Aorta (tissue), 5 donors: ENCODE data around the gene SPATA21. TPM values are rescaled to one million over a fixed set of nuclear protein-coding genes. Genes with fewer than 3 reads are reported as not detected.

Source experiments
- ATAC-seq: fragments of 200-7000 bp; cut with Tn5 transposase; one replicate; pipeline ENCODE4 v1.9.1; 2022; ENCODE audit warnings: moderate library complexity; ENCODE audit not compliant: low FRiP score
- DNase-seq, 2 donors: peaks; one replicate each; pipeline ENCODE4 v3.0.0-alpha.2; 2020
- H3K27ac ChIP-seq, 2 donors: one replicate each; pipeline ENCODE4 v1.5.1; 2013; ENCODE audit warnings: low read length in 2 of 2, mild to moderate bottlenecking in 2 of 2, moderate library complexity in 2 of 2, control low read depth in 1 of 2, inconsistent platforms in 1 of 2, low read depth in 1 of 2
- H3K27me3 ChIP-seq, 2 donors: one replicate each; pipeline ENCODE4 v1.6.1; 2013; ENCODE audit warnings: control low read depth in 1 of 2, low read length in 1 of 2, mild to moderate bottlenecking in 1 of 2, moderate library complexity in 1 of 2; ENCODE audit not compliant: insufficient read depth in 2 of 2, control insufficient read depth in 1 of 2
- H3K36me3 ChIP-seq, 2 donors: one replicate each; pipeline ENCODE4 v1.6.1; 2013; ENCODE audit warnings: control low read depth in 1 of 2, low read length in 1 of 2, mild to moderate bottlenecking in 1 of 2; ENCODE audit not compliant: insufficient read depth in 2 of 2, control insufficient read depth in 1 of 2
- H3K4me1 ChIP-seq, 2 donors: one replicate each; pipeline ENCODE4 v1.6.1; 2013; ENCODE audit warnings: low read length in 2 of 2, control low read depth in 1 of 2, mild to moderate bottlenecking in 1 of 2, moderate library complexity in 1 of 2; ENCODE audit not compliant: insufficient read depth in 2 of 2, control insufficient read depth in 1 of 2
- H3K4me3 ChIP-seq, 2 donors: one replicate each; pipeline ENCODE4 v1.5.1; 2013; ENCODE audit warnings: low read length in 2 of 2, control low read depth in 1 of 2, mild to moderate bottlenecking in 1 of 2
- H3K9me3 ChIP-seq: one replicate; pipeline ENCODE4 v1.6.1; 2013; ENCODE audit warnings: mild to moderate bottlenecking, low read length; ENCODE audit not compliant: control insufficient read depth
- WGBS, 2 donors: extraction: QIAGEN DNeasy Blood & Tissue Kit; methylation state at CpG; one replicate each; pipeline ENCODE4 v1.1.7; 2013; 5-methylcytosine and 5-hydroxymethylcytosine counted together
- intact Hi-C, 2 donors: fragments of 100-400 bp; cut with DNase I; formaldehyde crosslinking; loops; one replicate each; pipeline versions ENCODE4 v1.14.2 to v1.15.0; 2022
- polyA plus RNA-seq, 2 donors: library from polyadenylated mRNA; stranded (reverse); fragments of 200-250 nt; gene quantifications; one replicate each; pipeline ENCODE4 v1.2.3, GENCODE V29; 2013
- total RNA-seq, 2 donors: library from RNA; stranded (reverse); fragmentation: NEBNext Ultra II Directional; extraction: Animal tissue kit (Norgen Biotek cat#: 25700); gene quantifications; one replicate each; pipeline ENCODE4 v1.2.1, GENCODE V29; 2021
- donor health status: healthy with polysubstance abuse.
- donor health status: Bipolar disorder and iron deficiency.
- donor health status: DM: no; HTN: no; CAD: no.
- donor health status: DM: no; HTN: no; CAD: no.
- donor health status: DM: yes; HTN: yes; CAD: no.

SPATA21 gene
- total and polyA plus RNA-seq, 4 donors, result 0.33 to 0.38 TPM; not detected in 2

- Histone ChIP-seq H3K9me3 (no peaks in the 10 kb centered on the region), H3K4me1 (no peaks in the 10 kb centered on the region), H3K27me3 (no peaks in the 10 kb centered on the region), H3K4me3 (no peak overlapping the region), H3K36me3 (no peaks in the 10 kb centered on the region), H3K27ac (no peak overlapping the region)
- WGBS, 2 donors, result 84 to 95% methylated on average over 2 of the region's 2 CpGs
- ATAC-seq (no peak), DNase-seq (no peak)
- intact Hi-C loops, result no loop called here
These were observed 1.3 kb upstream of the SPATA21 start for GRCh38 chr1:16438516-16438915.

- 51 to 58% methylated on average over 2 of the region's 2 CpGs for WGBS, 2 donors
- ATAC-seq, result no peak
- intact Hi-C loops, result no loop called here
These were observed 2.7 kb downstream of the SPATA21 start for GRCh38 chr1:16434501-16434900.

GRCh38 chr1:16434007-16434406 is 3.2 kb downstream of the SPATA21 start:
- Histone ChIP-seq H3K4me3 (no peak overlapping the region), H3K27me3 (peaks cover 0 to 3% of the 10 kb centered on the region in 2 donors), H3K36me3 (no peaks in the 10 kb centered on the region), H3K27ac (no peak overlapping the region), H3K9me3 (no peaks in the 10 kb centered on the region), H3K4me1 (no peaks in the 10 kb centered on the region)
- WGBS, 2 donors, result 95% methylated on average over 4 of the region's 4 CpGs
- intact Hi-C loops, result no loop called here
- DNase-seq (no peak), ATAC-seq (no peak)

More at GRCh38 chr1:16434501-16434900, 2.7 kb downstream of the SPATA21 start:
- no peaks in the 10 kb centered on the region for H3K9me3 ChIP-seq
- no peak overlapping the region for H3K4me3 ChIP-seq
- H3K27ac ChIP-seq, result no peak overlapping the region
- no peaks in the 10 kb centered on the region for H3K36me3 ChIP-seq
- peaks cover 0 to 3% of the 10 kb centered on the region in 2 donors for H3K27me3 ChIP-seq
- H3K4me1 ChIP-seq, result no peaks in the 10 kb centered on the region
- no peak for DNase-seq

GRCh38 chr1:16433030-16433429 is 4.2 kb downstream of the SPATA21 start:
- Histone ChIP-seq H3K27ac (no peak overlapping the region), H3K9me3 (no peaks in the 10 kb centered on the region), H3K36me3 (no peaks in the 10 kb centered on the region), H3K4me1 (no peaks in the 10 kb centered on the region), H3K27me3 (peaks cover 0 to 3% of the 10 kb centered on the region in 2 donors), H3K4me3 (no peak overlapping the region)
- intact Hi-C loops, result no loop called here
- WGBS, 2 donors, result 81% methylated on average over 9 of the region's 9 CpGs
- DNase-seq (no peak), ATAC-seq (no peak)

- ATAC-seq, result no peak
- Histone ChIP-seq H3K27me3 (peaks cover 0 to 3% of the 10 kb centered on the region in 2 donors), H3K4me1 (no peaks in the 10 kb centered on the region), H3K9me3 (no peaks in the 10 kb centered on the region), H3K4me3 (no peak overlapping the region), H3K27ac (no peak overlapping the region), H3K36me3 (no peaks in the 10 kb centered on the region)
- intact Hi-C loops, result no loop called here
- no peak for DNase-seq
- WGBS, 2 donors, result 77 to 80% methylated on average over 3 of the region's 3 CpGs
These were observed 6.6 kb downstream of the SPATA21 start for GRCh38 chr1:16430606-16431005.

GRCh38 chr1:16425125-16426025 is 11.8 kb downstream of the SPATA21 start:
- H3K27ac ChIP-seq, result no peak overlapping the region
- no peaks in the 10 kb centered on the region for H3K27me3 ChIP-seq
- DNase-seq (no peak), ATAC-seq (no peak)
- intact Hi-C loops, result no loop called here
- H3K4me1 ChIP-seq, result no peaks in the 10 kb centered on the region
- WGBS, 2 donors, result 92 to 94% methylated on average over 10 of the region's 10 CpGs
- no peak overlapping the region for H3K4me3 ChIP-seq
- no peaks in the 10 kb centered on the region for H3K36me3 ChIP-seq
- no peaks in the 10 kb centered on the region for H3K9me3 ChIP-seq

- H3K36me3 ChIP-seq, result no peaks in the 10 kb centered on the region
- no peaks in the 10 kb centered on the region for H3K4me1 ChIP-seq
- DNase-seq (no peak), ATAC-seq (no peak)
- 88 to 90% methylated on average over 7 of the region's 7 CpGs for WGBS, 2 donors
- no peak overlapping the region for H3K27ac ChIP-seq
- H3K27me3 ChIP-seq, result no peaks in the 10 kb centered on the region
- H3K9me3 ChIP-seq, result no peaks in the 10 kb centered on the region
- intact Hi-C loops, result no loop called here
- H3K4me3 ChIP-seq, result no peak overlapping the region
These were observed 15.2 kb downstream of the SPATA21 start for GRCh38 chr1:16422041-16422440.

GRCh38 chr1:16421201-16421600 is 16.0 kb downstream of the SPATA21 start:
- H3K9me3 ChIP-seq, result no peaks in the 10 kb centered on the region
- no peaks in the 10 kb centered on the region for H3K4me1 ChIP-seq
- DNase-seq (no peak), ATAC-seq (no peak)
- WGBS, 2 donors, result 73 to 80% methylated on average over 7 of the region's 7 CpGs
- intact Hi-C loops, result no loop called here
- H3K4me3 ChIP-seq, result no peak overlapping the region
- H3K27ac ChIP-seq, result no peak overlapping the region
- no peaks in the 10 kb centered on the region for H3K36me3 ChIP-seq
- no peaks in the 10 kb centered on the region for H3K27me3 ChIP-seq
